ENCODE measurements around the gene L3MBTL1. TPM values are rescaled to one million over a fixed set of nuclear protein-coding genes. Genes with fewer than 3 reads are reported as not detected.

L3MBTL1 gene
- total RNA-seq, 1 donor from 2014 or later = 22.4 TPM

DNA sequence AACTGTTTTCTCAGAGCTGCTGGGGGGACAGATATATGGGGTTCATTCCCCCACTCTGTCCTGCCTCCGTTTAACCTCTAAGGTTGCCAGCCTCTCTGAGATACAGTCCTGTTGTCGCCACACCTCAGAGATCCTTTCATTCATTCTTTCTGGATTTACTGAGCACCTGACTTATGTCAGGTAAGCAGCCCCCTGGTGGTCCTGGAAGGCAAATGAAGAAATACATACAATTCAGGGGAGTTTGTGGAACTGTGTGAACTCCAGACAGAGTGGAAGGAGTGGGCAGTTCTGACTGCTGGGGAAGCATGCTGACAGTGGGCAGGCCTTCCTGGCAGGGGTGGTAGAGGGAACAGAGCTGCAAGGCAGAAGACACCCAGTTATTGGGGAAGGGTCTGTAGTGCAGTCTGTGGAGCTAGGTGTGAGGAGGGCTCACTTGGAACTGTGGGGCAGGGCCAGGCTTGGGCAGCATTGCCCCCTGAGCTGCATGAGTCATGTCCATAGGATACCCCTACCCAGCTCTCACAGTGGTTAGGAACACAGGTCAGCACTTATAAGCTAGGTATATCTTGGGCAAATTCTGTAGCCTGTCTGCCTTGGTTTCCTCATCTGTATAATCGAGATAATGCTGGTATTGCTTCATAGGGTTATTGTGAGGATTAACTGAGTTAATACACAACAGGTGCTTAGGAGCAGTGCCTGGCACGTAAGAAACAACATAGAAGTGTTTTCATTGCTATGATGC, 38.5 kb downstream of the L3MBTL1 start:
- Mint-ChIP-seq H3K9me3 (peaks cover 10% of the 10 kb centered on the region), H3K36me3 (ENCODE audit: low read depth) (peaks cover 20% of the 10 kb centered on the region), H3K27ac (ENCODE audit: unreplicated experiment) (no peak overlapping the region), H3K27me3 (ENCODE audit: low read depth) (no peaks in the 10 kb centered on the region), H3K4me3 (no peak overlapping the region), H3K4me1 (no peaks in the 10 kb centered on the region)
- no peak for DNase-seq (ENCODE audit: low read depth, low spot score)
- TF ChIP-seq CTCF (conservative IDR thresholded peaks at IDR 0.05) = no peak

DNA sequence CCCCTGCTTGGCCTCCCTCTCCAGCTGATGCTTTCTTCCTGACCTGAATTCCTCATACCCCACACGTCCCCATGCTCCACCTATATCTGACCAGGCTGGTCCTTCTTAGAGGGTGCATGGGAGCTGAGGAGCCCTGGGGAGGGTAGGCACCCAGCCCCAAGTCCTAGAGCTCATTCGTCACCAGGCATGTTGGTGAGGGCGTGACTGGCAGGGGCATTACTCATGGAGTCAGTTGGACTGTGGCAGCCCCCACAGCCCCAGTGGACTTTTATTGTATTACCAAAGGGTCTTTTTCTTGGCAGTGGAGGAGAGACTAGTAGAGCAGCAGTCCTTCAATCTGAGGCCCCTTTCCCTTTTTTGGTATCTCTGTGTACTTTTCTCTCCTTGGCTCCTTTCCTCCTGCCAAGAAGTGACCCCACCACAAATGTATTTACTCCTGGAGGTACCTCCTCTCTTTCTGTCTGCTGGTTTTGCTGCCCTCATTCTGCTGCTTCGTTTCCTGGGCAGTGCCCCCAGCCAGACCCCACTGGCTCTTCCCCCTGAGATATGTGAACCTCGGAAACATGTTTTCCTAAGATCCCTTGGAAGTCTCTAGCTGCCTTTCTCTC, 40.9 kb downstream of the L3MBTL1 start:
- no peaks in the 10 kb centered on the region for H3K4me1 Mint-ChIP-seq
- H3K27ac Mint-ChIP-seq (ENCODE audit: unreplicated experiment) = no peak overlapping the region
- DNase-seq (ENCODE audit: low read depth, low spot score) = no peak
- peaks cover 10% of the 10 kb centered on the region for H3K9me3 Mint-ChIP-seq
- no peaks in the 10 kb centered on the region for H3K27me3 Mint-ChIP-seq (ENCODE audit: low read depth)
- H3K4me3 Mint-ChIP-seq = no peak overlapping the region
- no peak for TF ChIP-seq CTCF (conservative IDR thresholded peaks at IDR 0.05)
- peaks cover 18% of the 10 kb centered on the region for H3K36me3 Mint-ChIP-seq (ENCODE audit: low read depth)

DNA sequence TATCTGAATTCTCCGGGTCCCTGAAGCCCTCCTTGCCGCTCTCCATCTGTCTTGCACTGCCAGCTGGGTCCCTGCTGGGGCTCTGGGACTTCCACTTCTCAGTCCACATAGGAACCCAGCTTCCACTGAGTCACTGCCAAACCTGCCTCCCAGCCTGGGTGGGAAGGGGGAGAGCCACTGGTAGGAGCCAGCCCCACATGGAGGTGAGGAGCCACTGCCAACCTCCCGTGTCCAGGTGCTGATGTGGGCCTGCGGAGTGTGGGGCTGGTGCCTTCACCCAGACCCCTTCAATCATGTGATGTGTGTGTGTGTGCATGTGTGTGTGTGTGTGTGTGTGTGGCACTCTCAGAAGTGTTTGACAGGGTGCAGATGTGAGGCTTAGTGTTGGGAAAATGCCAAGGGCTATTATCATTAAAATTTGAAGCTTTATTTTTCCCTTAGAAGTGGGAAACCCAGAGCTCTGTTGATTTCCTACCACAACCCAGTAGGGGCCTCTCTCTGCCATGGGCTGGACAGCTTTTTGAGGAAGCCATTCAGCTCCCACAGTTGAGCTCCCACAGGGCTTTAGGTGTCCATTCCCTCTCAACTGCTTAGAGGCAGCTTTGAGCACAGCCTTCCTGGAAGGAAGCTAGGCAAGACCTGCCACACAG, 42.0 kb downstream of the L3MBTL1 start:
- no peak for TF ChIP-seq CTCF (conservative IDR thresholded peaks at IDR 0.05)
- H3K9me3 Mint-ChIP-seq = peaks cover 10% of the 10 kb centered on the region
- DNase-seq (ENCODE audit: low read depth, low spot score) = no peak
- H3K36me3 Mint-ChIP-seq (ENCODE audit: low read depth) = peaks cover 18% of the 10 kb centered on the region
- H3K4me1 Mint-ChIP-seq = no peaks in the 10 kb centered on the region
- H3K27ac Mint-ChIP-seq (ENCODE audit: unreplicated experiment) = no peak overlapping the region
- H3K4me3 Mint-ChIP-seq = no peak overlapping the region
- H3K27me3 Mint-ChIP-seq (ENCODE audit: low read depth) = no peaks in the 10 kb centered on the region

DNA sequence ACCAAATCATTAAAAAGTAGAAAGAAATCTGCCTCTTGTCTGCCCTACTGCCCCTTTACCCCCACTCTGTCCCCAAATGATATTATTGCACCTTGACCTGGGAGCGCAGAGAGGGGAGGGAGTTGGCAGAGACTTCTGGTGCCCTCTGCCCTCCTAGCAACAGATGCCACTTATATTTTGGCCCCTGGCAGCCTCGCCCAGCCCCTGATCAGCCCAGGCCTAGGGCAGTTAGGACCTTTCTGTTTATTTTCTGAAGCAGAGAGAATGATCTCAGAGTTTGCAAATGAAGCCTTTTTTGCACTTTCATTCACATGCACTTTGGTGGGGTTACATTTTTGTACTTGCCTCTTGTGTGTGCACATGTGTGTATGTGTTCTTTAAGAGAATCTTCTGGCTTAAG, 43.0 kb downstream of the L3MBTL1 start:
- DNase-seq (ENCODE audit: low read depth, low spot score) = no peak
- TF ChIP-seq CTCF (conservative IDR thresholded peaks at IDR 0.05) = no peak
- Mint-ChIP-seq H3K4me3 (no peak overlapping the region), H3K27ac (ENCODE audit: unreplicated experiment) (no peak overlapping the region), H3K36me3 (ENCODE audit: low read depth) (peaks cover 18% of the 10 kb centered on the region), H3K27me3 (ENCODE audit: low read depth) (no peaks in the 10 kb centered on the region), H3K4me1 (no peaks in the 10 kb centered on the region), H3K9me3 (peaks cover 10% of the 10 kb centered on the region)

DNA sequence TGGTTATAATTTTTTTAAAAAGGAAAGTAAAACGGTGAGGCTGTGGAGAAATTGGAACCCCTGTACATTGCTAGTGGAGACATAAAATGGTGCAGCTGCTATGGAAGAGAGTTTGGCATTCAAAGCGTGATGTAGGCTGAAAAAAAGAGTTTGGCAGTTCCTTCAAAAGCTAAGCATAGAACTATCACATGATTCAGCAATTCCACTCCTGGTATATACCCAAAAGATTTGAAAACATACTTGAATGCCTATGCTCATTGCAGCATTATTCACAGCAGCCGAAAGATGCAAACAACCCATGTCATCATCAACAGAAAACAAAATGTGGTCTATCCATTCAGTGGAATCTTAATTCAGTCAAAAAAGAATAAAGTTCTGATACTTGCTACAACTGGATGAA, 46.9 kb downstream of the L3MBTL1 start:
- Mint-ChIP-seq H3K4me3 (no peak overlapping the region), H3K27me3 (ENCODE audit: low read depth) (no peaks in the 10 kb centered on the region), H3K9me3 (no peaks in the 10 kb centered on the region), H3K4me1 (no peaks in the 10 kb centered on the region), H3K27ac (ENCODE audit: unreplicated experiment) (no peak overlapping the region), H3K36me3 (ENCODE audit: low read depth) (no peaks in the 10 kb centered on the region)
- DNase-seq (ENCODE audit: low read depth, low spot score) = no peak
- TF ChIP-seq CTCF (conservative IDR thresholded peaks at IDR 0.05) = no peak
